Esophagus squamous epithelium (tissue), 5 donors: ENCODE measurements around the gene LIMK1. TPM values are rescaled to one million over a fixed set of nuclear protein-coding genes. Genes with fewer than 3 reads are reported as not detected.
A peak's percentile ranks its signal among the peaks of the same experiment; 100 is the strongest.
"Not testable (repeated sequence)": the region's sequence is repeated elsewhere in the genome, so short reads cannot be mapped to it uniquely, and the experiment has no call there.

ENCODE experiments used
- DNase-seq: peaks from one replicate; lab custom pipeline; 2025; lab: John Stamatoyannopoulos, UW
- H3K27ac ChIP-seq, 4 donors: fragments of 200-600 bp; sonication (generic); one replicate each; pipeline ENCODE4 v1.5.1; 2016 to 2019; ENCODE audit warnings: mild to moderate bottlenecking in 1 of 4
- H3K27me3 ChIP-seq, 4 donors: fragments of 200-600 bp; sonication (generic); 1 replicate in 3 of 4; 2 replicates in 1 of 4; pipeline versions ENCODE4 v1.5.1 to v1.6.0; 2017 to 2021; ENCODE audit warnings: antibody characterized with exemption in 1 of 4
- H3K36me3 ChIP-seq, 3 donors: fragments of 200-600 bp; sonication (generic); one replicate each; pipeline ENCODE4 v1.5.1; 2016 to 2019
- H3K4me1 ChIP-seq, 3 donors: fragments of 200-600 bp; sonication (generic); one replicate each; pipeline ENCODE4 v1.5.1; 2017 to 2019
- H3K4me3 ChIP-seq, 4 donors: fragments of 200-600 bp; sonication (generic); 1 replicate in 3 of 4; 2 replicates in 1 of 4; pipeline ENCODE4 v1.5.1; 2016 to 2019; ENCODE audit warnings: mild to moderate bottlenecking in 2 of 4, moderate library complexity in 1 of 4
- H3K9me3 ChIP-seq, 3 donors: fragments of 200-600 bp; sonication (generic); one replicate each; pipeline ENCODE4 v1.5.1; 2016 to 2019
- CTCF ChIP-seq, 6 experiments: fragments of 450-650 bp in 4 of 6; fragments of 200-600 bp in 2 of 6; sonication (generic) in 2 of 6; IDR thresholded peaks; one replicate each; pipeline ENCODE4 v1.5.1; 2016 to 2019; ENCODE audit warnings: antibody characterized with exemption in 6 of 6, mild to moderate bottlenecking in 4 of 6, moderate library complexity in 4 of 6
- POLR2A ChIP-seq, 4 donors: fragments of 450-650 bp; IDR thresholded peaks; one replicate each; pipeline ENCODE4 v1.6.1; 2017; ENCODE audit warnings: antibody characterized with exemption in 4 of 4, mild to moderate bottlenecking in 4 of 4, moderate library complexity in 3 of 4
- WGBS, 2 donors: methylation state at CpG; one replicate each; pipeline ENCODE4 v1.1.5; 2018; 5-methylcytosine and 5-hydroxymethylcytosine counted together
- intact Hi-C: fragments of 100-400 bp; cut with DNase I; formaldehyde crosslinking; loops from one replicate; pipeline ENCODE4 v1.15.0; 2022
- total RNA-seq, 4 donors: library from RNA; depleted of rRNA; stranded (reverse); fragments of >200 nt; gene quantifications; one replicate each; pipeline ENCODE4 v1.1.0, GENCODE V29; 2016
- donor health status: DM: yes; HTN: yes; CAD: no.

Gene LIMK1
- total RNA-seq, 4 donors from 2014 or later: 8.0 to 13.2 (median 12.2) TPM

GRCh38 chr7:74044366-74045350, 38.9 kb upstream of the LIMK1 start:
- no peak for DNase-seq
- Histone ChIP-seq H3K4me1 (peaks cover 15 to 59% (median 31%) of the 10 kb centered on the region in 3 donors), H3K4me3 (no peak overlapping the region), H3K36me3 (peaks cover 0 to 79% (median 0%) of the 10 kb centered on the region in 3 donors), H3K27ac (peak overlapping the region in 1 of 4 donors; percentile 49), H3K27me3 (no peaks in the 10 kb centered on the region), H3K9me3 (no peaks in the 10 kb centered on the region)
- intact Hi-C loops: no loop called here
- no peak for TF ChIP-seq POLR2A (IDR thresholded peaks at IDR 0.05)
- TF ChIP-seq CTCF (IDR thresholded peaks at IDR 0.05): no peak
- 52% methylated on average over 9 of the region's 20 CpGs; no CpG with 5 or more reads in 1 of the 2 donors for WGBS, 2 donors

GRCh38 chr7:74046581-74046980, 37.0 kb upstream of the LIMK1 start:
- 87% methylated on average over 3 of the region's 7 CpGs; no CpG with 5 or more reads in 1 of the 2 donors for WGBS, 2 donors
- H3K4me1 ChIP-seq: peaks cover 6 to 46% (median 18%) of the 10 kb centered on the region in 3 donors
- H3K4me3 ChIP-seq, DNase-seq, intact Hi-C loops, H3K27ac ChIP-seq, H3K27me3 ChIP-seq, H3K9me3 ChIP-seq: not testable (repeated sequence)
- peaks cover 0 to 84% (median 0%) of the 10 kb centered on the region in 3 donors for H3K36me3 ChIP-seq

GRCh38 chr7:74047804-74048380, 35.7 kb upstream of the LIMK1 start:
- WGBS, 2 donors: 84% methylated on average over 2 of the region's 5 CpGs; no CpG with 5 or more reads in 1 of the 2 donors
- H3K4me3 ChIP-seq: no peak overlapping the region
- no peaks in the 10 kb centered on the region for H3K27me3 ChIP-seq
- no peak overlapping the region for H3K27ac ChIP-seq
- peaks cover 0 to 95% (median 0%) of the 10 kb centered on the region in 3 donors for H3K36me3 ChIP-seq
- H3K9me3 ChIP-seq: no peaks in the 10 kb centered on the region
- DNase-seq: no peak
- TF ChIP-seq CTCF (IDR thresholded peaks at IDR 0.05) (no peak), POLR2A (IDR thresholded peaks at IDR 0.05) (no peak)
- intact Hi-C loops: no loop called here
- H3K4me1 ChIP-seq: peaks cover 6 to 36% (median 10%) of the 10 kb centered on the region in 3 donors

- Histone ChIP-seq H3K36me3 (peaks cover 0 to 94% (median 0%) of the 10 kb centered on the region in 3 donors), H3K4me3 (no peak overlapping the region), H3K4me1 (peaks cover 0 to 24% (median 6%) of the 10 kb centered on the region in 3 donors), H3K27me3 (no peaks in the 10 kb centered on the region), H3K27ac (no peak overlapping the region), H3K9me3 (no peaks in the 10 kb centered on the region)
- intact Hi-C loops: no loop called here
- DNase-seq: no peak
- TF ChIP-seq POLR2A (IDR thresholded peaks at IDR 0.05) (no peak), CTCF (IDR thresholded peaks at IDR 0.05) (no peak)
- WGBS, 2 donors: 93 to 96% methylated on average over 2 of the region's 2 CpGs
Measured at GRCh38 chr7:74048999-74049599, 34.5 kb upstream of the LIMK1 start.

- Histone ChIP-seq H3K36me3 (peaks cover 0 to 93% (median 0%) of the 10 kb centered on the region in 3 donors), H3K27ac (no peak overlapping the region), H3K9me3 (no peaks in the 10 kb centered on the region), H3K4me3 (no peak overlapping the region), H3K4me1 (peaks cover 0 to 16% (median 0%) of the 10 kb centered on the region in 3 donors), H3K27me3 (no peaks in the 10 kb centered on the region)
- TF ChIP-seq CTCF (IDR thresholded peaks at IDR 0.05): no peak
- no peak for TF ChIP-seq POLR2A (IDR thresholded peaks at IDR 0.05)
- DNase-seq: no peak
- intact Hi-C loops: no loop called here
- 86 to 88% methylated on average over 3 of the region's 3 CpGs for WGBS, 2 donors
Measured at GRCh38 chr7:74049997-74050798, 33.4 kb upstream of the LIMK1 start.
